ENCODE results near the gene PLA2G4D.

The PLA2G4D gene

DNA sequence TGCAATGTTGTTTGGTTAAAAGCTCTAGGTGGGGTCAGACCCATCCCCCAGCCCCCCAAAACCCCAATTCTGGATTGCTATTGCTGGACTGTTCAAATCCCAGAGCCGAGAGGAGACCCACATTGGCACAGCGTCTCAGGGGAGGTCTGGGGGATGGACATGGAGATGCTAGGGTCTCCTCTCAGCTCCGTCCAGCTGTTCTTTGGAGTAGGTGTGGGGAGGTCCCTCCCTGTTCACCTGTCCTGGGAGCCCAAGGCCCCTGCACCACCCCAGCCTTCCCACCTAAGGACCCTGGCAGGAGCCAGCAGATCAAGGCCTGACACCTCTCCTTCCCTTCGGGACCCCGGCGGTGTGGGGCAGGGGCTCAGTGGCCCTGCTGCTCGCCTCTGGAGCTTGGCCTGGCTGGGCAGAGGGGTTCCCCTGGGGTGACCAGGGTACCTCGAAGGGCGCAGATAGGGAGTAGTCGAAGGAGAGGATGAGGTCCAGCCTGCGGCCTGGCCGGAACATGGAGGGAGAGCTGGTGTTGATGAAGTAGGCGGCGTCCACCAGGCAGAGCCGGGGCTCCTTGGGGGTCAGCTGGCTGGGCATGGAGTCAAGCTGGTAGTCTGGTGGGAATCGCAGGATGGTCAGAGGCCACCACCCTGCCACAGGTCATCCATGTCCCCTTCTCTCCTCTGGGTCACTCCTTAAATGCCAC, 23.9 kb downstream of the PLA2G4D start:
- no peak for DNase-seq

DNA sequence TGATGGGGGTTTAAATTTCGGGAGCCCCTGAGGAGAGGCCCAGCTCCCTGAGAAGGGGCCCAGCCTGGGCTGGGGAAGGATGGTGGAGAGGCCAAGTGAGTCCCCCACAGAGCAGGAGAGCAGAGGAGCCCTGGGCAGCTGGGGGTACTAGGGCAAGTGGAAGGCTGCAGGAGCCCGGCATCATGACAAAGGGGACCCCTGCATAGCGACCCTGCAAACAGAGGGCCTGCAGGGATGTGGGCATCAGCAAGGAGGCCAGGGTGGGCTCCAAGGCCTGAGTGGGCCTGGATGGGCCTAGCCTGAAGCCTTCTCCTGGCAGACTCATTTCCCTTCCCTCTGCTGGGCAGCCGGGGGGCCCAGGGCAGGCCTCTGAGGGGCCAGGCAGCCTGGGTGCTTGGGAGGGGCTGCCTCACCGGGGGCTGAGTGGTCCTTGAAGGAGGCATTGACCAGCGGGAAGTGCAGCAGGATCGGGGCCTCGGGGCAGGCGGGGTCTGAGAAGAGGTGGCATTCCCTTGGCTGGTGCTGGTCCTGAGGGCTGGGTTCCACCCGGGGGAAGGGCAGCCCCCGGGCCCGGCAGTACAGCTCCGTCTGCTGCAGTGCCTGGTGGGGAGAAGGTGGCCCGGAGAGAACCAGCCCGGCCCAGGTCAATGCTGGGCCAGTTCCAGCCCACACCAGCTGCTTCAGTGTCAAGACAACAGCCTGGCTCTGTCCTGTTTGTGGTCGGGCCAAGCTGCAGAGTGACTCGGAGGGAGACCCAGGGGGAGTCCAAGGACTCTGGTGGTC, 24.7 kb downstream of the PLA2G4D start:
- DNase-seq, result no peak

DNA sequence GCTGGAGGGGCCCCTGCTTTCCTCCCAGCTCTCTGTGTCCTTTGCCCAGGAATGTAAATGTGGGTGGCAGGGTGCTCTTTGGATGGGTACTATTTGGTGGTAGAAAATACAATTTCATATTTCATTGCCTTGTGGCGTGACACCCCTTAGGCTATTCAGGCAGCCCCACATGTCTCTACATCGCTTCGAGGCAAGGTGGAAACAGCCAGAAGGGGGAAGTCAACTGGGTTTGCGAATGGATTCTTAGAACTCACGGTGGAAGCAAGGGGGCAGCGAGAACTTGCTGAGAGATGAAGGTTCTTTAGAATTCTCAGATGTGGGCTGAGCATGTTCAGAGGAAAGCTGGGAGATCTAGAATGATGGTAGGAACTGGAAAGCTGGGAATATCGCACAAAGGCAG, 25.3 kb downstream of the PLA2G4D start:
- no peak for DNase-seq

DNA sequence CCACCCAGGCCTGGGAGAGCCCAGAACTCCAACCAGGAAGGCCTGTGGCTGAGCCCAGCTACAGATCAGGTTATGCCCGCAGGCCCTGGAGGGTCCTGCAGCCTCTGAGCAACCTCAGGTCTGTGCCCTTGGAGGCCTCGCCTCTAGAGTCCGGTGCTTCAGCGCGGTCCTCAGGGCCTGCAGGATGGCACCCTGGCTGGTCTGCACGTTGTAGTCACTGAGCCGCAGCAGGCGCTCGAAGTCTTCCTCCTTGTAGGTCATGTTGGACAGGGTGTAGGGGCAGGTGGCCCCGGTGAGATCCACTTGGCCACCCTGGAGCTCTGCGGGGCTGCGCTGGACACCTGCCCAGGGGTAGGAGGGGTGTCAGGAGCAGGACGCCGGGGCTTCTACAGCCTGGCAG, 25.8 kb downstream of the PLA2G4D start:
- no peak for DNase-seq

DNA sequence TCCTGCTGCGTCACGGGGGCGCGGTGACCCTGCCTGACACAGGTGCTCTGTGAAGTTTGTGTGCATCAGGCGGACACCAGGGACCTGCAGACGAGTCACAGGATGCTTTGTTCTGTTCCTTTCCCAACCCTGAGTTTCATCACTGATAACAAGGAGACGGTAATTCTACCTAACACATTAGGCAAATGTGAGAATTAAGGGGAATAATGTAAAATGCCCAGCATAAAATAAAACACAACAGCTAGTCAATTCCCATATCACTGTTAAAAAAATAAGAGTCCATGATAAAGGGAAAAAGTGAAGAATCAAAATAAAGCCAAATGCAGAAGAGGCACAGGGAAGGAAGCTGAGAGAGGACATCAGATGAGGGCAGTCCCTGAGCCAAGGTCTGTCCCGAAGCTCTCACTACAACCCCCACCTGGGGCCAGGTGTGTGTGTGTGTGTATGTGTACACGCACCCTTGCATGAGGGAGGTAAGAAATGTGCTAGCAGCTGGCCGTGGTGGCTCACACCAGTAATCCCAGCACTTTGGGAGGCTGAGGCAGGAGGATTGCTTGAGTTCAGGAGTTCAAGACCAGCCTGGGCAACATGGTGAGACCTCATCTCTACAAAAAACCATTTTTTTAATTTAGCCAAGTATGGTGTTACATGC, 27.5 kb downstream of the PLA2G4D start:
- DNase-seq, result no peak

DNA sequence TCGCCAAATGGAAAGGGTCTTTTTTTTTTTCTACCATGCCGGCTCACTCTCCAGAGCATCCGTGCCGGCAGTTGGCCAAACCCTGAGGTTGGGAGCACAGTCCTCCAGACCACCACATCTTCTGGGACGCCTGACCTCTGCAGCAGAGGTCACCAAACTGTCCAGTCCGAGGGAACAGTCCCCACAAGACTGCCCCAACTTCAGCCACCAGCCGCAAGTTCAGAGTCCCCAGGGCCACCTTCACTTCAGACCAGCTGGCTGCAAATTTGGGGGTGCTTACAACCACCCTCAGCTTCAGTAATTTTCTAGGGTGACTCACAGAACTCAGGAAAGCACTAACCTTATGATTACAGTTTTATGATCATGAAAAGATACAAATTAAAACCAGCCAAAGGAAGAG, 28.9 kb downstream of the PLA2G4D start:
- DNase-seq, result no peak

DNA sequence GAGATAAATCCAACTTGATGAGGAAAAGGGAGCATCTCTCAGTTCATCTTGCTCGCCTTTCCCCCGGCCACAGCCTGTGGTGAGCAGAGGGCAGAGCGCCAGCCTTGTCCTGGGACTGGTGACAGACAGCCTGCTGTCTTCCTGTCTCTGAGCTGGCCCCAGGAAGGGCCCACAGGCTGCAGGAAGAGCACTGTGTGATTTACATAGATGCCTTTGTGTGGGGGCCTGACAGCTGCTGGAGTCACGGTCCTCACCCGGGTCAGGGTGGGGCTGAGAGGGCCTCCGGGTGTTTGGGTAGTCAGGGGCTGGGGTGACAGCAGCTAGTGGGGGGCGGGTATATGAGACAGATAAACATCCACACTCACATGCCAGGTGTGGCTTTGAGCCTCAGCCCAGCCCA, 29.3 kb downstream of the PLA2G4D start:
- DNase-seq, result no peak

DNA sequence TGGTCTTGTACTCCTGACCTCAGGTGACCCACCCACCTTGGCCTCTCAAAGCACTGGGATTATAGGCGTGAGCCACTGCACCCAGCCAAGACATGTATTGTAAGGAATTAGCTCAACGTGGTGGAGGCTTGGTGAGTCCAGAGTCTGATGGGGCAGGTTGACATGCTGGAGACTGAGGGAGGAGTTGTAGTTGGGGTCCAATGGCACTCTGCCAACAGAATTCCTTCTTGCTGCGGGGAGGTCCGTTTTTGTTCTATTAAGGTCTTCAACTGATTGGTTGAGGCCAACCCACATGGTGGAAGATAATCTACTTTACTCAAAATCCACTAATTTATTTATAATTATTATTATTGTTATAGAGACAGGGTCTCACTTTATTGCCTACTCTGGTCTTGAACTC, 30.1 kb downstream of the PLA2G4D start:
- no peak for DNase-seq

DNA sequence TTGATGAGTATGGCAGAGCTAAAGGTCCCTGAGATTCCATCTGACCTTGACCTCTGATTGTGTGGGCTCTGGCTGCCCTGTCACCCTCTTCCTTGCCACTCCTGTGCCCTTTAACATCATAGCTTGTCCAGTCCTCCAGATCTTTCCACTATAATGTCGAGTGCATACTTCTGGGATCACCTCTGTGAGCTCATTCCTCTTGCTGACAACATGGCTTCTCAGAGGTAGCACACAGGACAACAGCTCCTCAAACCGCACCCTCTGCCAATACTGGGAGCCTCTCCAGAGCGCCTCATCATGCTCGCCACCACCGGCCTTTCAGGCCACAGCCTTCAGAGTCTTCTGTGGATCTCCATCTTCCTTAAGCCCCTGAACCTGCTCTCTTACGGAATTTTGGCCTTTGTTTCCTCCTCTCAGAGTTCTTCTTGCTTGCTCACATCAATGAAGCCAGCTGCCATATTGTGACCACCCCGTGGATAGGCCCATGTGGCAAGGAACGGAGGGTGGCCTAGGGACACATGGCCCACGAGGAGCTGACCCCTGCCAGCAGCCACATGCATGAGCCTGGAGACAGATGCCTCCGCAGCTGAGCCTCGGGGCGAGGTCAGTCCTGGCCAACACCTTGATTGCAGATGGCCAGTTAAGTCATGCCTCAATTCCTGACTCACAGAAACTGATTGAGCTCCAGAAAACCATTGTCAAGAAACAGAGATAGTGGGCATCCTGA, 31.1 kb downstream of the PLA2G4D start:
- no peak for DNase-seq

DNA sequence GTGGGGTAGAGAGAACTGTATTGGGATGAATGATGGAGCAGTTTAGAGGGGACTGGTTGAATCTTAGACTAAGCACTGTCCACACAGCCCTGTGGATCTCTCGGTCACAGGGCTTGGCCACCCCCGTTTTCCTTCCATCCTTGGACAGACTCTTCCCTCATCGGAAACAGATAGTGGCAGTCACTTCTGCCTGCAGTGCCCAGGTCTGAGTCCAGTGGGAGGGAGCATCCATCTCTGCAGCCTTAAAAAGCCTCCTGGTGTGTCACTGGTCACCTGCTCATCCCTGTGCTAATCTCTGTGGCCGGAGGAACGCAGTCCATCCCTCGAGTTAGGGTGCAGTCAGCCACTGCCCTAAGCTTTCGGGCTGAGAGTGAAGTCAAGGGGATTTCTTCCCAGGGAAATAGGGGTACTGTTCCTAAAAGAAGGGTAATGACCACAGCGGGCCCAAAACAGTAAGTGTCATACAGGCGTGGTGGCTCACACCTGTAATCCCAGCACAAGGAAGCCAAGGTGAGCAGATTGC, 32.0 kb downstream of the PLA2G4D start:
- no peak for DNase-seq

DNA sequence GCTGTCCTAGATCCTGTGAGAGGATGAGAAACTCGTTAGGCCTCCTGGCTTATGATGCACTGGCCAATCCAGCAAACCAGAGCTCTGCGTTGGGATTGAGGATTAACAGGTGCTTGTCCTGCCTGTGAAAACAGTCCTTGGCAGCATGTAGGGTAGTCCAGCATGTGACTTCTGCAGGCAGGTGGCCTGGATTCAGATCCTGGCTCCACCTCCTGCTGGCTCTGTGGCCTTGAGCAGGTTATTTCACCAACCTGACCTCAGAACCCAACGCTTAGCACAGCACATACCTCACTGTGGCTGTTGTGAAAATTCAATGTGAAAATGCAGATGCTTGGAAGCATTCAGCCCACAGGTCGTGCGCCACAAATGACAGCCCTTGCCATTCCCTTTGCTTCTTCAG, 33.6 kb downstream of the PLA2G4D start:
- no peak for DNase-seq

DNA sequence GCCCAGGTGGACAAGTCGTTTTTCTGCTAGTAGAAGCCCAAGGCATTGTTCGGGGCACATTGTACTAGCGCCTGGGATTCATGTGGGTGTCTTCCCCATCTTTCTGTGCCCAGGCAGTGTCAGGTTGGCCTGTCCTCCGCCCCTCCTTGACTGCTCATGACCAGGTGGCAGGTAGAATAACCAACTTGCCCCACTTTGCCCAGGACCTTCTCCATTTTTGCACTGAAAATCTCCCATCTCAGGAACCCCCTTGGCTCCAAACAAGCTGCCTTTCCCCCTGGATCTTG, 33.9 kb downstream of the PLA2G4D start:
- no peak for DNase-seq

DNA sequence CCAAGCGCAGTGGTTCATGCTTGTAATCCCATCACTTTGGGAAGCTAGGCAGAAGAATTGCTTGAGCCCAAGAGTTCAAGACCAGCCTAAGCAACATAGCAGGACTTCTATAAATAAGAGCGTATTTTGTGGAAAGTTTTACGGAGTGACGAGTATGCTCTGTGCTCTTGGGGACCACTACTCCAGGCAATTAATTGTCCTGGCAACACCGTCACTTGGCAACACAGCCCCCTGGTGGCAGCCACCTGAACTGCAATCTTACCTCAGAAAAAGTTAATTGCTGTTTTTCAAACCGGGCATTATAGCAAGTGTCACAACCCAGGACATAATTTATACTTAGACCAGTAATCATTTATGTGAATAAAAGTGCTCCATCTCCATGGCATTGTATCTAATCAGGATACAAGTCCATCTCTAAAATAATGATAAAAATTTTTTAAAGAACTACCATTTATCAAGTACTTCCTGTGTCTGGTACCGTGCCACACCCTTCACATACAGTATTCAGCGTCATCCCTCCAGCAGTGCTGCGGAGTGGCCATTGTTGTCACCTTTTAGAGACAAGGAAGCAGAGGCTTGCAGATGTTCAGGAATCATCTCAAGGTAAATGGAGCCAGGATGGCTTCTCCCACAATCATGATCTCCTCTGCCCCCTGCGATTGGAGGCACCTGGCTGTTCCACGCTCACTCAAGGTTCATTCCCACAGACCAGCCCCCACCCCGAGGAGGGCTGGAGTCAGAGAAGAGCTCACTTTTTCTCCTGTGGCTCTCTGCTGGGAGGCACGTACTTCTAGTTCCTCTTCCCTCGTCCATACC, 34.5 kb downstream of the PLA2G4D start:
- peak; percentile 79 for DNase-seq

DNA sequence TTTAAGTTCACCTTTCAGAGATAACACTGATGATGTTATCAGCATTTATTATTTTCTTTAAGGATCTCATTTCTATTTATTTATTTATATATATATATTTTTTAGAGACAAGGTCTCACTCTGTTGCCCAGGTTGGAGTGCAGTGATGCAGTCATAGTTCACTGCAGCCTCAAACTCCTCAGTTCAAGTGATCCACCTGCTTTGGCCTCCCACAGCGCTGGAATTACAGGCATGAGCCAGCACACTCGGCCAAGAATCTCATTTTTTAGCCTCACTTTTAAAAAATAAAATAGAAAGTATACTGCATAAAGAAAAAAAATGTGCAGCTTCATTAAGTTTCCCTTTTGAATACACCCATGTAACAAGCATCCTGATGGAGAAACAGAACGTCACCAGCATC, 35.6 kb downstream of the PLA2G4D start:
- no peak for DNase-seq

DNA sequence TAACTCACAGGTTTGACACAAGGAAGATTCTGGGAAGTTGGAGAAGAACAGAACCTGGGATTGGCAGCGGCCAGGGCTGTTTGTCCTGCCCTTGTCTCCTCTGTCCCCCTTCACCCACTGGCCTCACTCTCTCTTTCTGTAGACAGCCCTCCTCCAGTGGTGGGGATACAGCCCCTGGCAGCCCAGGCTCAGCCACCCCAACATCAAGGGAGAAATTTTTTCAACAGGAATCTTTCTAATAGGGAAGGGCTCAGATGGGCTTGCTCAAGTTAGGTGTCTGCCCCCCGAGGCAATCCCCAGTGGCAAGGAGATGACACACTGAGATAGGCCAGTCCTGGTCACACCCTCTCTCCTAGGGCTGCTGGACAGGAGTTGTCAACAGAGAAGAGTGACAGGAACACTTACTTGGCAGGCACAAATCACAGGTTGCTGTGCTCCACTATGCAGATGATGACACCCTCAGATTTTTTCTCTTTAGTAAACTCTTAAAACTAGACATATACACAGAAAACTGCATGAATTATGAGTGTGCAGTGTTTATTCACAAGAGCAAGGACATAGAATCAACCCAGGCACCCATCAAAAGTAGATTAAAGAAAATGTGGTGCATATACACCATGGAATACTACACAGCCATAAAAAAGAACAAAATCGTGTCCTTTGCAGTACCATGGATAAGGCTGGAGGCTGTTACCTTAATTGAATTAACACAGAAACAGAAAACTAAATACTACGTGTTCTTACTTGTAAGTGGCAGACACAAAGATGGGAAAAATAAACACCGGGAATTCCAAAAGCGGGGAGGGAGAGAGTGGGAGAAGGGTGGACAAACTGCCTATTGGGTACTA, 36.3 kb downstream of the PLA2G4D start:
- DNase-seq, result no peak

DNA sequence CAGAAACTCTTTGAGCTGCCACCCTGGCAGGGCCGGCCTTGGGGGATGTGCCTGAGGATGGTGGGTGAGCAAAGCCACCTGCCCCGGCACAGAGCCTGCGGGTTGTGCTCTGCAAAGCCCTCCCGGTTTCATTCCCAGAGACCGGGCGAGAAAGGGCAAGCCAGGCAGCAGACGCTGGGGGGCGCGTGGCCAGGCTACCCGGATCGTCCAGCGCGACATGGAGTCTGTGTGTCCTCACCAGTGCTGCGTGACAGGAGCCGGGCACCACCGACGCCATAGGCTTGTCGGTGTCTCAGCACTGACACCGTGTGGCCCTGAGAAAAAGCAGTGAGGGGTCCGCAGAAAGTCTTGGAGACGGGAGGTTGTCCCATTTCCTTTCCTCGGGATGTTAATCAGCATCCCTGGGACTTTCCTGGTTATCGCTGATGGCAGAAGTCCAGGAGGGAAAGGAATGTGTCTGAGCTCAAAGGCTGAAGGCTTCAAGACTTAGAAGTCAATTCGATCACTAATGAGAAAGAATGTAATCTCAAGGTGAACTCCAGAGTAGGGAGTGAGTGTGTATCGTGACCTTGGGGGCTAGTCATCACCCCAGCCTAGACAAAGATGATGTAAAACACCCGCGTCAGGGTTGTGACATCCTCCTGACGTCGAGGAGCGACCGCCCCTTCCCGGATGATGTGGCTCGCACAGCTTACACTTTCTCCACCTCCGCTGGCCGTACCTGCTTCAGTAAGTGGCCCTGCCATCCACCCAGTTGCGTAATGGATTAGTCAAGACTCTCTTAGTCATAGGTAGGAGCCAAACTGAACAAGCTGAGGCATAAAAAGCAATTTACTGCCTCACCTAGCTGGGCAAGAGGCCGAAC, 37.2 kb downstream of the PLA2G4D start:
- peak; percentile 63 for DNase-seq

DNA sequence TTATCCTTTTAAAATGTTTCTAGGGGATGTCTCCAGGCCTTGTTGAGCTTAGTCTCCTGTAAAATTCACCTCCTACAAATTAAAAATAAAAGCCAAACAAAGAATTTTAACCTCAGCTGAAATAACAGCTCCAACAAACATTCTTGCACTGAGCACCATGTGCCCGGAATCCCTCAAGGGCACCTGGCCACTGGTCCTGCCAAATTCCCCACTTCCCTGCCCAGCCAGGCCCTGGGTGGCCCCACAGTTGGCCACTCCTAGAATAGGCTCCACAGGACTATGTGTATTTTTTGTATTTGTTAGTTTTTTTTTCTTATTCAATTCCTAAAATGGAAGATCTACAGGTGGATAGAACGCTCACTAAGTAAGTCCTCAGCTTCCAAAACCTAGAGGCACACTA, 40.4 kb downstream of the PLA2G4D start:
- DNase-seq, result no peak

DNA sequence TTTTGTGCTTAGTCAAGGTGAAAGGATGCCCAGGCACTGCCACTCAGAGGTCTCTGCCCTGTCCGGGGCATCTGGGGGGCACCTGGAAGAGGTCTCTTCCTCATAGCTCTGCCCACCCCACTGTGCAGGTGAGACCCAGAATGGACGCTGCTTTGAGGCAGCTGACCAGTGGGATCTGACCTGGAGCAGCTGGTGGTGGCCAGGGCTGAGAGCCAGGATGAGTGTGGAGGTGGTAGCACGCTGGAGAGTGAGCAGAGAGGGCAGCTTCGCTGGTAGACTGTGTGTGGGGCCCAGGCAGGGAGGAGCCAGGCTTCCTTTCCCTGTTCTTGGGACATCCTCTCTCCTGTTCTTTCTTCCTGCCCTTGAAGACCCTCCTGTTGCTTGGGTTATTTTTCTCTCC, 41.4 kb downstream of the PLA2G4D start:
- DNase-seq, result no peak

DNA sequence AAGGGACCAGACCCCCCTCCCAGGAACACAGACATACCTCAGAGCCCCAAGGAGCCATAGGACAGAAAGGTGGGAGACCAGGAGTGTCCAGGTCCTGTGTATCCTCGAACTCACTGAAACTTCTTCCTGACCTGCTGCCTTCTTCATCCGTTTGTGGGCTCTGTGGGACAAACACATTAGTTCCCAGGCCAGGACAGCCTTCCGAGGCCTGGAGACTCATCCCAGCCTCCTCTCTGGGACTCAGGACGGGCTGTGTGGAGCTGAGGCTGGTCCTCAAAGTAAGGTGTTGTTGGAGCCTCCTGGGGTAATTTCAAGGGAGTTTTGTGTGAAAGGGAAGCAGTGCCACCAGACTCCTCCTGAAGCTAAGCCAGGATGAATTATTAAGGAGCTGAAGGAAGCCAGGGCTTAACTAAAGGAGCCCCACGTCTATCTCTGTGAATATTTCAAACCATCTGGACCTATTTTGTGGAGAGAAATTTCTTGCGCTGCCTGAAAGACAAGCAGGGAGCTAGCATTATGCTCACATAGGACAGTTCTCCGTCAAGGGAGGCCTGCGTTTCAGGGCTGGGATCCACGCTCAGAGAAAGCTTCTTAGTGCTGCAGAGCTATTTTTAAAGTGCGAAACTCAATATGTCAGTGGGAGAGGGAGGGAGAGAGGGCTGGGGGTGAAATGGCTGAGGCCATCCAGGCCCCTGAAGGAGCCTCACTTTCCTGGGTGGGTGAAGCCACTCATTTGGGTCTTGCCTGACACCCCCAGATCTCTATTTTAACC, 43.7 kb downstream of the PLA2G4D start:
- DNase-seq, result no peak

DNA sequence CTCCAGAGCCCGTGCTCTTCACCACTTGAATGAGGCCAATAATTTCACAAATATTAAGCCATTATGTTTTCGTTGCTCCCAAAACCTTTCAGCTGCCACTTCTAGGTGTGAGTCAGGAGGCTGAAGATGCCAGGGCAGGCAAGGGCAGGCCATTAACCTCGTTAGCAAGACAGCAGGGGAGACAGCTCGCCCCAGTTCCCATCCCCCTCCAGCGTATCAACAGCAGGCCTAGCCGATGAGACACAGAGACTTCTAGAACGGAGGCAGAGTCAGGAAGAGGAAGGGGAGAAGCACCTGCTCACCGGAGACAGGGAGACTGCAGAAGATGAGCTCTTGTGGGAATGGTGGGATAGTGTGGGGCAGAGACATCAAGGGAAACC, 45.6 kb downstream of the PLA2G4D start:
- no peak for DNase-seq

Data from stimulated activated CD4-positive, alpha-beta T cell treated with anti-CD3 and anti-CD28 coated beads, Interleukin-15, amount 100 ng/mL, for 24 hours (primary cell).